ENCODE data around the gene CCM2L. TPM values are rescaled to one million over a fixed set of nuclear protein-coding genes. Genes with fewer than 3 reads are reported as not detected.

The CCM2L gene
- total RNA-seq, 5 donors from 2014 or later (not counting 1 experiment from before 2014, with no cell fraction given), result not detected

GRCh38 chr20:31977080-31977479, 33.2 kb upstream of the CCM2L start:
- DNase-seq (no peak), ATAC-seq (replicated peaks in 1 of 4) (no peak)
- H3K36me3 Mint-ChIP-seq, result no peaks in the 10 kb centered on the region
- peaks cover 0 to 44% of the 10 kb centered on the region in 2 experiments for H3K27me3 ChIP-seq (replicated peaks in 1 of 2; ENCODE audit: control insufficient read depth in 2 of 2, extremely low read depth in 1 of 2, insufficient read depth in 2 of 2, low read length in 1 of 2)
- ChIA-PET POLR2A (no interaction called here), CTCF (interaction anchor here in 1 of 2 donors (1.2 kb wide), 1 partner anchor 41 kb away, joined by 3 read pairs; no protein-coding TSS in a partner anchor)
- no peak overlapping the region for H3K27ac ChIP-seq (ENCODE audit: low read length)
- no peaks in the 10 kb centered on the region for H3K9me3 Mint-ChIP-seq
- H3K4me1 Mint-ChIP-seq, result no peaks in the 10 kb centered on the region
- H3K27me3 Mint-ChIP-seq, result peaks cover 35 to 41% of the 10 kb centered on the region in 2 donors
- no peaks in the 10 kb centered on the region for H3K9me3 ChIP-seq
- no peak overlapping the region for H3K4me3 Mint-ChIP-seq
- H3K4me1 ChIP-seq (ENCODE audit: control insufficient read depth in 1 of 2, extremely low read depth in 1 of 2, insufficient read depth in 2 of 2, low read length in 2 of 2), result no peaks in the 10 kb centered on the region
- no peaks in the 10 kb centered on the region for H3K36me3 ChIP-seq (ENCODE audit: control insufficient read depth in 2 of 2, extremely low read depth in 1 of 2, insufficient read depth in 1 of 2, low read length in 1 of 2)
- no peak overlapping the region for H3K4me3 ChIP-seq (ENCODE audit: control insufficient read depth in 1 of 2, extremely low read depth in 1 of 2, low read length in 1 of 2)
- H3K27ac Mint-ChIP-seq, result peak overlapping the region in 1 of 2 donors; percentile 2
- 68% methylated on average over 3 of the region's 4 CpGs for WGBS (ENCODE audit: insufficient coverage)

- DNase-seq (no peak), ATAC-seq (replicated peaks in 1 of 4) (no peak)
- no peak overlapping the region for H3K27ac Mint-ChIP-seq
- no peaks in the 10 kb centered on the region for H3K9me3 Mint-ChIP-seq
- WGBS (ENCODE audit: insufficient coverage), result 70% methylated on average over 3 of the region's 6 CpGs
- Histone ChIP-seq H3K9me3 (no peaks in the 10 kb centered on the region), H3K27ac (ENCODE audit: low read length) (no peak overlapping the region), H3K27me3 (replicated peaks in 1 of 2; ENCODE audit: control insufficient read depth in 2 of 2, extremely low read depth in 1 of 2, insufficient read depth in 2 of 2, low read length in 1 of 2) (peaks cover 0 to 30% of the 10 kb centered on the region in 2 experiments), H3K4me1 (ENCODE audit: control insufficient read depth in 1 of 2, extremely low read depth in 1 of 2, insufficient read depth in 2 of 2, low read length in 2 of 2) (no peaks in the 10 kb centered on the region), H3K36me3 (ENCODE audit: control insufficient read depth in 2 of 2, extremely low read depth in 1 of 2, insufficient read depth in 1 of 2, low read length in 1 of 2) (no peaks in the 10 kb centered on the region), H3K4me3 (ENCODE audit: control insufficient read depth in 1 of 2, extremely low read depth in 1 of 2, low read length in 1 of 2) (no peak overlapping the region)
- ChIA-PET POLR2A (no interaction called here), CTCF (interaction anchor here in 1 of 2 donors (0.6 kb wide), 1 partner anchor 28 kb away, joined by 5 read pairs; no protein-coding TSS in a partner anchor)
- no peak overlapping the region for H3K4me3 Mint-ChIP-seq
- H3K36me3 Mint-ChIP-seq, result no peaks in the 10 kb centered on the region
- H3K4me1 Mint-ChIP-seq, result no peaks in the 10 kb centered on the region
- H3K27me3 Mint-ChIP-seq, result peaks cover 28 to 34% of the 10 kb centered on the region in 2 donors
Measured at GRCh38 chr20:31979713-31980426, 30.4 kb upstream of the CCM2L start.

GRCh38 chr20:31981784-31982183, 28.5 kb upstream of the CCM2L start:
- WGBS (ENCODE audit: insufficient coverage), result 73% methylated on average over 2 of the region's 2 CpGs
- H3K4me3 Mint-ChIP-seq, result no peak overlapping the region
- no peak overlapping the region for H3K27ac Mint-ChIP-seq

GRCh38 chr20:31984981-31985471, 25.2 kb upstream of the CCM2L start:
- WGBS (ENCODE audit: insufficient coverage), result 67% methylated on average over 1 of the region's 6 CpGs
- no peaks in the 10 kb centered on the region for H3K4me1 Mint-ChIP-seq
- peaks cover 9 to 13% of the 10 kb centered on the region in 2 donors for H3K27me3 Mint-ChIP-seq
- POLR2A ChIA-PET, result no interaction called here
- no peaks in the 10 kb centered on the region for H3K36me3 ChIP-seq (ENCODE audit: control insufficient read depth in 2 of 2, extremely low read depth in 1 of 2, insufficient read depth in 1 of 2, low read length in 1 of 2)
- DNase-seq, result no peak
- CTCF ChIA-PET, result interaction anchor here in 1 of 2 donors (0.5 kb wide), 1 partner anchor 1469 kb away, joined by 3 read pairs; no protein-coding TSS in a partner anchor
- no peak overlapping the region for H3K27ac Mint-ChIP-seq
- no peak for ATAC-seq (replicated peaks in 1 of 4)
- H3K27ac ChIP-seq (ENCODE audit: low read length), result no peak overlapping the region
- no peak overlapping the region for H3K4me3 ChIP-seq (ENCODE audit: control insufficient read depth in 1 of 2, extremely low read depth in 1 of 2, low read length in 1 of 2)
- H3K9me3 Mint-ChIP-seq, result no peaks in the 10 kb centered on the region
- H3K27me3 ChIP-seq (replicated peaks in 1 of 2; ENCODE audit: control insufficient read depth in 2 of 2, extremely low read depth in 1 of 2, insufficient read depth in 2 of 2, low read length in 1 of 2), result peaks cover 0 to 20% of the 10 kb centered on the region in 2 experiments
- no peaks in the 10 kb centered on the region for H3K9me3 ChIP-seq
- no peaks in the 10 kb centered on the region for H3K36me3 Mint-ChIP-seq
- H3K4me3 Mint-ChIP-seq, result no peak overlapping the region
- no peaks in the 10 kb centered on the region for H3K4me1 ChIP-seq (ENCODE audit: control insufficient read depth in 1 of 2, extremely low read depth in 1 of 2, insufficient read depth in 2 of 2, low read length in 2 of 2)

More at GRCh38 chr20:31981784-31982183, 28.5 kb upstream of the CCM2L start:
- Mint-ChIP-seq H3K9me3 (no peaks in the 10 kb centered on the region), H3K36me3 (no peaks in the 10 kb centered on the region), H3K4me1 (no peaks in the 10 kb centered on the region), H3K27me3 (peaks cover 19 to 27% of the 10 kb centered on the region in 2 donors)
- ATAC-seq (replicated peaks in 1 of 4) (no peak), DNase-seq (no peak)
- H3K36me3 ChIP-seq (ENCODE audit: control insufficient read depth in 2 of 2, extremely low read depth in 1 of 2, insufficient read depth in 1 of 2, low read length in 1 of 2), result no peaks in the 10 kb centered on the region
- no peaks in the 10 kb centered on the region for H3K9me3 ChIP-seq
- ChIA-PET CTCF (no interaction called here), POLR2A (no interaction called here)
- H3K4me3 ChIP-seq (ENCODE audit: control insufficient read depth in 1 of 2, extremely low read depth in 1 of 2, low read length in 1 of 2), result no peak overlapping the region
- H3K27ac ChIP-seq (ENCODE audit: low read length), result no peak overlapping the region
- peaks cover 0 to 28% of the 10 kb centered on the region in 2 experiments for H3K27me3 ChIP-seq (replicated peaks in 1 of 2; ENCODE audit: control insufficient read depth in 2 of 2, extremely low read depth in 1 of 2, insufficient read depth in 2 of 2, low read length in 1 of 2)
- H3K4me1 ChIP-seq (ENCODE audit: control insufficient read depth in 1 of 2, extremely low read depth in 1 of 2, insufficient read depth in 2 of 2, low read length in 2 of 2), result no peaks in the 10 kb centered on the region

- CTCF ChIA-PET, result no interaction called here
- no peaks in the 10 kb centered on the region for H3K4me1 ChIP-seq (ENCODE audit: control insufficient read depth in 1 of 2, extremely low read depth in 1 of 2, insufficient read depth in 2 of 2, low read length in 2 of 2)
- no peaks in the 10 kb centered on the region for H3K36me3 ChIP-seq (ENCODE audit: control insufficient read depth in 2 of 2, extremely low read depth in 1 of 2, insufficient read depth in 1 of 2, low read length in 1 of 2)
- H3K4me1 Mint-ChIP-seq, result no peaks in the 10 kb centered on the region
- no peaks in the 10 kb centered on the region for H3K36me3 Mint-ChIP-seq
- H3K27ac Mint-ChIP-seq, result no peak overlapping the region
- 61% methylated on average over 1 of the region's 1 CpG for WGBS (ENCODE audit: insufficient coverage)
- H3K27me3 Mint-ChIP-seq, result peaks cover 4 to 10% of the 10 kb centered on the region in 2 donors
- no peak overlapping the region for H3K27ac ChIP-seq (ENCODE audit: low read length)
- H3K9me3 Mint-ChIP-seq, result no peaks in the 10 kb centered on the region
- POLR2A ChIA-PET, result no interaction called here
- H3K4me3 Mint-ChIP-seq, result no peak overlapping the region
- DNase-seq, result no peak
- H3K9me3 ChIP-seq, result no peaks in the 10 kb centered on the region
- no peak for ATAC-seq (replicated peaks in 1 of 4)
- H3K27me3 ChIP-seq (replicated peaks in 1 of 2; ENCODE audit: control insufficient read depth in 2 of 2, extremely low read depth in 1 of 2, insufficient read depth in 2 of 2, low read length in 1 of 2), result peaks cover 0 to 10% of the 10 kb centered on the region in 2 experiments
- H3K4me3 ChIP-seq (ENCODE audit: control insufficient read depth in 1 of 2, extremely low read depth in 1 of 2, low read length in 1 of 2), result no peak overlapping the region
Measured at GRCh38 chr20:31987744-31988143, 22.5 kb upstream of the CCM2L start.

- no peak overlapping the region for H3K4me3 ChIP-seq (ENCODE audit: control insufficient read depth in 1 of 2, extremely low read depth in 1 of 2, low read length in 1 of 2)
- H3K27me3 ChIP-seq (replicated peaks in 1 of 2; ENCODE audit: control insufficient read depth in 2 of 2, extremely low read depth in 1 of 2, insufficient read depth in 2 of 2, low read length in 1 of 2), result peaks cover 0 to 13% of the 10 kb centered on the region in 2 experiments
- Mint-ChIP-seq H3K27ac (no peak overlapping the region), H3K27me3 (peaks cover 7 to 11% of the 10 kb centered on the region in 2 donors), H3K4me1 (no peaks in the 10 kb centered on the region), H3K9me3 (no peaks in the 10 kb centered on the region), H3K36me3 (no peaks in the 10 kb centered on the region), H3K4me3 (no peak overlapping the region)
- DNase-seq, result no peak
- WGBS (ENCODE audit: insufficient coverage), result 82% methylated on average over 3 of the region's 5 CpGs
- CTCF ChIA-PET, result no interaction called here
- no peak overlapping the region for H3K27ac ChIP-seq (ENCODE audit: low read length)
- ATAC-seq (replicated peaks in 1 of 4), result peak in 1 of 4 experiments; percentile 12
- POLR2A ChIA-PET, result no interaction called here
- no peaks in the 10 kb centered on the region for H3K9me3 ChIP-seq
- no peaks in the 10 kb centered on the region for H3K36me3 ChIP-seq (ENCODE audit: control insufficient read depth in 2 of 2, extremely low read depth in 1 of 2, insufficient read depth in 1 of 2, low read length in 1 of 2)
- H3K4me1 ChIP-seq (ENCODE audit: control insufficient read depth in 1 of 2, extremely low read depth in 1 of 2, insufficient read depth in 2 of 2, low read length in 2 of 2), result no peaks in the 10 kb centered on the region
Measured at GRCh38 chr20:31988430-31989015, 21.7 kb upstream of the CCM2L start.

Data from T-cell (primary cell).